ENCODE measurements around the gene MICOS13. TPM values are rescaled to one million over a fixed set of nuclear protein-coding genes. Genes with fewer than 3 reads are reported as not detected.

The MICOS13 gene
- total RNA-seq, 2 donors from 2014 or later, result 42.8 to 54.2 TPM

DNA sequence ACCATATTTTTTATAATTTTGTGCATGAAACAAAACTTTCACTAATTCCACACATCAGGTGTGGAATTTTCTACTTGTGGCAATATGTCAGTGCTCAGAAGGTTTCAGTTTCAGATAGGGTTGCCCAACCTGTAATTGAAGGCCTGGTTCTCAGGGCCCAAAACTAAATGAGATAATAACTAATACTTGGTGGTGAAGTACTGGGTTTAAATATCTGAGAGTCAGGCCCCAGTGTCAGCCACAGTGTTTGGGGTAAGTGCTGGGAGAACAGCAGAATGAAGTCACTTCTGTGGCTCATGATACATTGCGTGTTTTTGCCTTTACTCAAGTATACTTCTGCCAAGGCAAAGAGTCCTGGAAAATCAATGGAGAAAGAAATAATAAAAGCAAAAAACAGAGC, 51.9 kb downstream of the MICOS13 start:
- Histone ChIP-seq H3K4me1 (replicated peaks) (peaks cover 20% of the 10 kb centered on the region), H3K9me3 (no peaks in the 10 kb centered on the region), H3K4me3 (no peak overlapping the region), H3K27me3 (replicated peaks; ENCODE audit: insufficient read depth) (no peaks in the 10 kb centered on the region), H3K36me3 (peaks cover 0 to 5% of the 10 kb centered on the region in 2 donors), H3K27ac (peak overlapping the region in 1 of 2 donors; percentile 18)
- TF ChIP-seq, protein P1, sequence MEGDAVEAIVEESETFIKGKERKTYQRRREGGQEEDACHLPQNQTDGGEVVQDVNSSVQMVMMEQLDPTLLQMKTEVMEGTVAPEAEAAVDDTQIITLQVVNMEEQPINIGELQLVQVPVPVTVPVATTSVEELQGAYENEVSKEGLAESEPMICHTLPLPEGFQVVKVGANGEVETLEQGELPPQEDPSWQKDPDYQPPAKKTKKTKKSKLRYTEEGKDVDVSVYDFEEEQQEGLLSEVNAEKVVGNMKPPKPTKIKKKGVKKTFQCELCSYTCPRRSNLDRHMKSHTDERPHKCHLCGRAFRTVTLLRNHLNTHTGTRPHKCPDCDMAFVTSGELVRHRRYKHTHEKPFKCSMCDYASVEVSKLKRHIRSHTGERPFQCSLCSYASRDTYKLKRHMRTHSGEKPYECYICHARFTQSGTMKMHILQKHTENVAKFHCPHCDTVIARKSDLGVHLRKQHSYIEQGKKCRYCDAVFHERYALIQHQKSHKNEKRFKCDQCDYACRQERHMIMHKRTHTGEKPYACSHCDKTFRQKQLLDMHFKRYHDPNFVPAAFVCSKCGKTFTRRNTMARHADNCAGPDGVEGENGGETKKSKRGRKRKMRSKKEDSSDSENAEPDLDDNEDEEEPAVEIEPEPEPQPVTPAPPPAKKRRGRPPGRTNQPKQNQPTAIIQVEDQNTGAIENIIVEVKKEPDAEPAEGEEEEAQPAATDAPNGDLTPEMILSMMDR (IDR thresholded peaks at IDR 0.05), result no peak
- TF ChIP-seq POLR2AphosphoS5 (IDR thresholded peaks at IDR 0.05) (no peak), POLR2A (IDR thresholded peaks at IDR 0.05) (no peak)
- intact Hi-C loops (cut with DNase I), result no loop called here
- 81% methylated on average over 1 of the region's 1 CpG for WGBS
- DNase-seq (ENCODE audit: low spot score), result no peak

Other genes with a start within 250 kb of the MICOS13 start
- gene ZNRF4, start 225.1 kb downstream of the MICOS13 start, total RNA-seq, result 10 to 100 TPM in 1 of 2 donors, not detected in 1; 13.2 TPM
- gene TINCR, start 112.6 kb downstream of the MICOS13 start, total RNA-seq, result 1 to 10 TPM; 6.7 to 8.4 TPM
- 100 to 1,000 TPM in 1 of 2 donors, 10 to 100 TPM in 1; 37.8 to 118 TPM for gene SAFB2, start 57.7 kb downstream of the MICOS13 start, total RNA-seq
- 100 to 1,000 TPM in 1 of 2 donors, 10 to 100 TPM in 1; 63.6 to 182 TPM for gene SAFB, start 57.4 kb downstream of the MICOS13 start, total RNA-seq
- gene HSD11B1L, start 511 bp upstream of the MICOS13 start, total RNA-seq, result 10 to 100 TPM; 15.6 to 17.9 TPM
- 1,000 to 10,000 TPM in 1 of 2 donors, 100 to 1,000 TPM in 1; 628 to 1,303 TPM for gene RPL36, start 9.8 kb upstream of the MICOS13 start, total RNA-seq
- gene LONP1, start 39.6 kb upstream of the MICOS13 start, total RNA-seq, result 100 to 1,000 TPM in 1 of 2 donors, 10 to 100 TPM in 1; 62.7 to 120 TPM
- 1 to 10 TPM in 1 of 2 donors, not detected in 1; 1.4 TPM for gene CATSPERD, start 40.1 kb upstream of the MICOS13 start, total RNA-seq
- gene PRR22, start 104.2 kb upstream of the MICOS13 start, total RNA-seq, result 1 to 10 TPM; 1.6 to 6.8 TPM
- 10 to 100 TPM; 43.8 to 57.5 TPM for gene DUS3L, start 110.6 kb upstream of the MICOS13 start, total RNA-seq
- gene NRTN, start 124.6 kb upstream of the MICOS13 start, total RNA-seq, result 10 to 100 TPM in 1 of 2 donors, 1 to 10 TPM in 1; 9.7 to 12.9 TPM
- under 1 TPM in 1 of 2 donors, not detected in 1; 0.62 TPM for gene FUT6, start 159.2 kb upstream of the MICOS13 start, total RNA-seq
- 1 to 10 TPM; 1.4 to 2.1 TPM for gene FUT3, start 170.9 kb upstream of the MICOS13 start, total RNA-seq
- not detected for gene FUT5, start 190.0 kb upstream of the MICOS13 start, total RNA-seq
- 100 to 1,000 TPM; 259 to 327 TPM for gene NDUFA11, start 223.3 kb upstream of the MICOS13 start, total RNA-seq
- gene VMAC, start 224.4 kb upstream of the MICOS13 start, total RNA-seq, result 10 to 100 TPM; 23.6 to 29.0 TPM
- 10 to 100 TPM; 27.9 to 36.8 TPM for gene CAPS, start 233.7 kb upstream of the MICOS13 start, total RNA-seq

Data from prostate gland (tissue), 2 donors.